HFFc6 (cell line): Measurements from ENCODE around the gene GKAP1. TPM values are rescaled to one million over a fixed set of nuclear protein-coding genes. Genes with fewer than 3 reads are reported as not detected.

Experiments used
- DNase-seq: peaks from one replicate; pipeline ENCODE4 v3.0.0-alpha.2; 2018
- H3K27ac Mint-ChIP-seq: 2 replicates; pipeline ENCODE4 v1.8.0; 2020; ENCODE audit warnings: mild to moderate bottlenecking, mixed read lengths
- H3K27me3 Mint-ChIP-seq: 2 replicates; pipeline ENCODE4 v1.8.0; 2021; ENCODE audit warnings: mild to moderate bottlenecking, moderate library complexity, mixed read lengths; ENCODE audit not compliant: insufficient read depth
- H3K36me3 Mint-ChIP-seq: 2 replicates; pipeline ENCODE4 v1.8.0; 2021; ENCODE audit warnings: low read depth, mixed read lengths
- H3K4me1 Mint-ChIP-seq: 2 replicates; pipeline ENCODE4 v1.8.0; 2020; ENCODE audit warnings: low read depth, mixed read lengths
- H3K4me3 Mint-ChIP-seq: 2 replicates; pipeline ENCODE4 v1.8.0; 2020; ENCODE audit warnings: mild to moderate bottlenecking, moderate library complexity, mixed read lengths
- H3K9me3 Mint-ChIP-seq: 2 replicates; pipeline ENCODE4 v1.8.0; 2020; ENCODE audit warnings: mild to moderate bottlenecking, mixed read lengths
- CTCF ChIP-seq: fragments of 200-600 bp; sonication (generic); IDR thresholded peaks from 2 replicates; pipeline ENCODE4 v1.5.0; 2021; ENCODE audit warnings: antibody characterized with exemption, mild to moderate bottlenecking
- total RNA-seq, 6 experiments: library from RNA; stranded (reverse); fragmentation: NEBNext Ultra II Directional; extraction: Animal tissue kit (Norgen Biotek cat#: 25700); gene quantifications; 2 replicates in 1 of 6; 3 replicates in 5 of 6; pipeline ENCODE4 v1.2.3, GENCODE V29; 2021

The GKAP1 gene
- total RNA-seq, 6 experiments from 2014 or later: 0.74 to 1.3 (median 1.1) TPM

GRCh38 chr9:83701769-83702168 lies 115.8 kb downstream of the GKAP1 start:
- peak; percentile 83 for DNase-seq
- Mint-ChIP-seq H3K4me3 (peak overlapping the region; percentile 45), H3K9me3 (no peaks in the 10 kb centered on the region), H3K27ac (peak overlapping the region; percentile 75), H3K27me3 (no peaks in the 10 kb centered on the region), H3K36me3 (peaks cover 35% of the 10 kb centered on the region), H3K4me1 (peaks cover 46% of the 10 kb centered on the region)
- no peak for TF ChIP-seq CTCF

- Mint-ChIP-seq H3K4me3 (peak overlapping the region; percentile 45), H3K4me1 (peaks cover 42% of the 10 kb centered on the region), H3K36me3 (peaks cover 31% of the 10 kb centered on the region), H3K27me3 (no peaks in the 10 kb centered on the region), H3K27ac (peak overlapping the region; percentile 75), H3K9me3 (no peaks in the 10 kb centered on the region)
- DNase-seq: no peak
- TF ChIP-seq CTCF: no peak
These were observed 116.3 kb downstream of the GKAP1 start for GRCh38 chr9:83701286-83701685.

- no peak for TF ChIP-seq CTCF
- DNase-seq: no peak
- Mint-ChIP-seq H3K27ac (no peak overlapping the region), H3K36me3 (peaks cover 16% of the 10 kb centered on the region; the same call in 1 of the 2 replicates), H3K9me3 (no peaks in the 10 kb centered on the region), H3K4me3 (no peak overlapping the region), H3K27me3 (no peaks in the 10 kb centered on the region), H3K4me1 (peaks cover 32% of the 10 kb centered on the region)
These were observed 118.0 kb downstream of the GKAP1 start for GRCh38 chr9:83699615-83700014.

- Mint-ChIP-seq H3K27ac (no peak overlapping the region), H3K27me3 (no peaks in the 10 kb centered on the region), H3K9me3 (no peaks in the 10 kb centered on the region), H3K36me3 (peaks cover 16% of the 10 kb centered on the region; the same call in 1 of the 2 replicates), H3K4me1 (peaks cover 33% of the 10 kb centered on the region), H3K4me3 (no peak overlapping the region)
- no peak for DNase-seq
- TF ChIP-seq CTCF: no peak
These were observed 118.5 kb downstream of the GKAP1 start for GRCh38 chr9:83698976-83699585.

DNA sequence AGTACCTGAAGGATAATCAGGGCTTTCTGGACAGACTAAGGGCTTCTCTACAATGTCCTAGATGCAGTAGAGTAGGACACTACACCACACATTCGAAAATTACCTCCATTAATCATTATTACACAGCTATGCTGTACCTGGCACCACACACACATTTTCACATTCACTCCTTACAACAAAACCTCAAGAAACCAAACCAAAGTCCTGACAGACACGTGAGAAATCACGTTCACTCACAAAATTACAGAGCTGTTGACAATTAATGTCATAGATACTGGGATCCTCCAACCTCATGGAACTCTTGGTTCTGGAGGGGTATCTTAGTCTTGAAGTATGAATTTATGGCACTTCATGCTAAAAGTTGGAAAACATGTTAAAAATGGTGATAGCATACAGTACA lies 126.1 kb downstream of the GKAP1 start:
- no peak for DNase-seq
- Mint-ChIP-seq H3K27ac (no peak overlapping the region), H3K9me3 (no peaks in the 10 kb centered on the region)

More for the DNA sequence above, 126.1 kb downstream of the GKAP1 start:
- Mint-ChIP-seq H3K4me1 (peaks cover 40% of the 10 kb centered on the region), H3K4me3 (no peak overlapping the region), H3K36me3 (no peaks in the 10 kb centered on the region; the same call in 1 of the 2 replicates), H3K27me3 (no peaks in the 10 kb centered on the region)
- no peak for TF ChIP-seq CTCF

Other genes with a start within 250 kb of the GKAP1 start
- gene IDNK, start 194.6 kb downstream of the GKAP1 start, total RNA-seq: 1 to 10 TPM; 5.0 to 9.5 (median 8.5) TPM
- gene UBQLN1, start 109.8 kb downstream of the GKAP1 start, total RNA-seq: 100 to 1,000 TPM; 107 to 138 (median 126) TPM
- gene KIF27, start 103.7 kb upstream of the GKAP1 start, total RNA-seq: 1 to 10 TPM in 5 of 6 experiments, under 1 TPM in 1; 0.99 to 2.0 (median 1.2) TPM
- gene HNRNPK, start 162.4 kb upstream of the GKAP1 start, total RNA-seq: 100 to 1,000 TPM; 520 to 678 (median 632) TPM
- gene RMI1, start 163.0 kb upstream of the GKAP1 start, total RNA-seq: 10 to 100 TPM in 5 of 6 experiments, 1 to 10 TPM in 1; 8.2 to 13.4 (median 12.2) TPM